Calu3 (cell line): ENCODE results near the gene FCGBP. TPM values are rescaled to one million over a fixed set of nuclear protein-coding genes. Genes with fewer than 3 reads are reported as not detected.

ENCODE experiments used
- BruUV-seq: library from RNA; stranded (reverse); fragments of 400-500 nt; replicated peaks from 2 replicates; lab custom pipeline; 2021; lab: Mats Ljungman, UMichigan
- CTCF ChIA-PET: fragments of 300-600 bp; sonication (Branson Sonifier 250); formaldehyde crosslinking; loops from one replicate; lab custom pipeline; 2022; ENCODE audit warnings: antibody characterized with exemption; lab: Charles Lee
- DNase-seq: peaks from one replicate; pipeline ENCODE4 v3.0.0; 2022
- H3K27ac Mint-ChIP-seq: one replicate; pipeline ENCODE4 v1.8.0; 2022; ENCODE audit warnings: mixed read lengths; ENCODE audit not compliant: unreplicated experiment
- H3K27me3 Mint-ChIP-seq: one replicate; pipeline ENCODE4 v1.8.0; 2022; ENCODE audit warnings: mixed read lengths; ENCODE audit not compliant: unreplicated experiment
- H3K36me3 Mint-ChIP-seq: one replicate; pipeline ENCODE4 v1.8.0; 2022; ENCODE audit warnings: mild to moderate bottlenecking, moderate library complexity, mixed read lengths; ENCODE audit not compliant: insufficient read depth, unreplicated experiment
- H3K4me1 Mint-ChIP-seq: one replicate; pipeline ENCODE4 v1.8.0; 2022; ENCODE audit warnings: mild to moderate bottlenecking, low read depth, mixed read lengths; ENCODE audit not compliant: unreplicated experiment
- H3K4me3 Mint-ChIP-seq: one replicate; pipeline ENCODE4 v1.8.0; 2022; ENCODE audit warnings: mild to moderate bottlenecking, low read depth, moderate library complexity, mixed read lengths; ENCODE audit not compliant: unreplicated experiment
- H3K9me3 Mint-ChIP-seq: one replicate; pipeline ENCODE4 v1.8.0; 2022; ENCODE audit warnings: low read depth, mixed read lengths; ENCODE audit not compliant: unreplicated experiment
- CTCF ChIP-seq: fragments of 200-600 bp; IDR thresholded peaks from one replicate; pipeline ENCODE4 v1.8.0; 2022; ENCODE audit warnings: antibody characterized with exemption; ENCODE audit not compliant: unreplicated experiment
- intact Hi-C: fragments of 100-400 bp; cut with micrococcal nuclease; formaldehyde crosslinking; loops from one replicate; pipeline ENCODE4 v1.10.0; 2022; ENCODE audit not compliant: unreplicated experiment
- total RNA-seq: library from RNA; stranded (reverse); gene quantifications from 2 replicates; pipeline ENCODE4 v1.2.3, GENCODE V29; 2022

FCGBP gene
- total RNA-seq, 1 experiment from 2014 or later, result 3.7 TPM

GRCh38 chr19:39927524-39928356, 6.7 kb downstream of the FCGBP start:
- Mint-ChIP-seq H3K4me3 (no peak overlapping the region), H3K36me3 (no peaks in the 10 kb centered on the region), H3K9me3 (peaks cover 7% of the 10 kb centered on the region), H3K27me3 (no peaks in the 10 kb centered on the region), H3K27ac (no peak overlapping the region), H3K4me1 (no peaks in the 10 kb centered on the region)
- BruUV-seq, result no TSS peak
- intact Hi-C loops, result no loop called here
- DNase-seq, result no peak
- no peak for TF ChIP-seq CTCF
- CTCF ChIA-PET, result no interaction called here

DNA sequence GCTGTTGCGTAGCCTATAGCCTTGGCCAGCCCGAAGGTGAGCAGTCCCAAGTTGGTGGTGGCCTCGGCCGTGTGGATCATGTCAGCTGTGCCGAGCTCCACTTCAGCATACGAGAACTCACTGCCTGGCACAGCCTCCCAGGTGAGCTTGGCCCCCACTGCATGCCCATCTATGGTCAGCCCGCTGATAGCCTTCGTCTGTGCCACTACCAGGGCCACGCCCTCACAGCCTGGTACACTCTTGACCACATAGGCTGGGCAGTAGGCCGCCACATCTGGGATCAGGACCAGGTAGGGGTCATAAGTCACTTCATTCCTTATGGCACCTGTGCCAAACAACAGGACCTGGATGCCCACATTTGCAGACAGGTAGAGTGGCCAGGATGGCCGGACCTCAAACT, 7.4 kb downstream of the FCGBP start:
- intact Hi-C loops, result no loop called here
- no peak for DNase-seq
- Mint-ChIP-seq H3K27ac (no peak overlapping the region), H3K27me3 (no peaks in the 10 kb centered on the region), H3K9me3 (peaks cover 7% of the 10 kb centered on the region), H3K4me3 (no peak overlapping the region), H3K36me3 (no peaks in the 10 kb centered on the region), H3K4me1 (no peaks in the 10 kb centered on the region)
- CTCF ChIA-PET, result no interaction called here
- BruUV-seq, result no TSS peak
- TF ChIP-seq CTCF, result no peak

DNA sequence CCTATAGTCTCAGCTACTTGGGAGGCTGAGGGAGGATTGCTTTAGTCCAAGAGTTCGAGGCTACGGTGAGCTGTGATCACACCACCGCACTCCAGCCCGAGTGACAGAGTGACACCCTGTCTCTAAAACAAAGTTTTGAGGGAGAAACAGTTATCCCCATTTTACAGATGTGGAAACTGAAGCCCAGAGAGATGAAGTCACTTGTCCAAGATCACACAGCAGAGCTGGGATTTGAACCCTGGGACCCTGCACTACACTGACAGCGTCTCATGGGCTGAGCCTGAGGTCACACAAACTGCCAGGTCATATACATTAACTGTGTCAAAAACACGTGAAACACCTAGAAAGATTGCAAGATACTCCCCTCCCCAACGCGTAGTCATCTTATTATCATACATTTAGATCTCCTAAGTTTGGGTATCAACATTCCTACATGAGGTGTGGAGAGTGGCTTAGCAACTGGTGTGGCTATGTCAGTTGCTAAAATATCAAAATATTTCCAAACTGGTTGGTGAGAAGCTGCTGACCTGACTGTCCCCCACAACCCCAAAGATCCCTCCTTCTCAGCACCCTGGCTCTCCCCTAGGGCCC, 8.2 kb downstream of the FCGBP start:
- no peaks in the 10 kb centered on the region for H3K36me3 Mint-ChIP-seq
- TF ChIP-seq CTCF, result no peak
- H3K4me3 Mint-ChIP-seq, result no peak overlapping the region
- H3K27me3 Mint-ChIP-seq, result no peaks in the 10 kb centered on the region
- DNase-seq, result no peak
- CTCF ChIA-PET, result interaction anchor here (1.2 kb wide), 1 partner anchor 10 kb away, joined by 4 read pairs; no protein-coding TSS in a partner anchor
- BruUV-seq, result no TSS peak
- H3K27ac Mint-ChIP-seq, result no peak overlapping the region
- intact Hi-C loops, result no loop called here
- peaks cover 5% of the 10 kb centered on the region for H3K9me3 Mint-ChIP-seq
- no peaks in the 10 kb centered on the region for H3K4me1 Mint-ChIP-seq

- no peaks in the 10 kb centered on the region for H3K4me1 Mint-ChIP-seq
- no TSS peak for BruUV-seq
- H3K4me3 Mint-ChIP-seq, result no peak overlapping the region
- H3K27ac Mint-ChIP-seq, result no peak overlapping the region
- CTCF ChIA-PET, result interaction anchor here (1.2 kb wide), 1 partner anchor 11 kb away, joined by 4 read pairs; no protein-coding TSS in a partner anchor
- no peak for TF ChIP-seq CTCF
- DNase-seq, result no peak
- intact Hi-C loops, result no loop called here
- peaks cover 5% of the 10 kb centered on the region for H3K9me3 Mint-ChIP-seq
- no peaks in the 10 kb centered on the region for H3K36me3 Mint-ChIP-seq
- no peaks in the 10 kb centered on the region for H3K27me3 Mint-ChIP-seq
Measured at GRCh38 chr19:39924952-39925351, 9.5 kb downstream of the FCGBP start.
